PC-3 (cell line): Measurements from ENCODE around the gene SHC4. TPM values are rescaled to one million over a fixed set of nuclear protein-coding genes. Genes with fewer than 3 reads are reported as not detected.
A peak's percentile ranks its signal among the peaks of the same experiment; 100 is the strongest.

Source experiments
- ATAC-seq: fragments of 200-7000 bp; cut with Tn5 transposase; 2 replicates; pipeline ENCODE4 v1.9.1; 2020; ENCODE audit warnings: mild to moderate bottlenecking, moderate library complexity
- BruUV-seq: library from RNA; stranded (reverse); fragments of 400-500 nt; replicated peaks from 2 replicates; lab custom pipeline; 2021; lab: Mats Ljungman, UMichigan
- CTCF ChIA-PET: fragments of 300-600 bp; sonication (Branson Sonifier 250); formaldehyde crosslinking; loops from one replicate; lab custom pipeline; 2022; ENCODE audit warnings: antibody characterized with exemption; lab: Charles Lee
- POLR2A ChIA-PET: fragments of 300-600 bp; sonication (Branson Sonifier 250); formaldehyde crosslinking; loops from one replicate; lab custom pipeline; 2022; ENCODE audit warnings: antibody characterized with exemption; ENCODE audit not compliant: unreplicated experiment; lab: Charles Lee
- DNase-seq: peaks from one replicate; pipeline ENCODE4 v3.0.0-alpha.2; 2015
- H2AFZ ChIP-seq: fragments of 300-600 bp; sonication (generic); 2 replicates; pipeline ENCODE4 v1.6.0; 2016; ENCODE audit warnings: antibody characterized with exemption, low read length
- H3F3A ChIP-seq: fragments of 300-600 bp; sonication (generic); one replicate; pipeline ENCODE4 v1.6.0; 2017; ENCODE audit warnings: antibody characterized with exemption, low read length, control low read depth, mild to moderate bottlenecking; ENCODE audit not compliant: unreplicated experiment
- H3K27ac ChIP-seq: fragments of 300-600 bp; sonication (generic); 2 replicates; pipeline ENCODE4 v1.5.1; 2016; ENCODE audit warnings: mild to moderate bottlenecking, low read length
- H3K27me3 ChIP-seq: fragments of 300-600 bp; sonication (generic); 2 replicates; pipeline ENCODE4 v1.6.1; 2016; ENCODE audit warnings: low read length, mixed read lengths
- H3K36me3 ChIP-seq: fragments of 300-600 bp; sonication (generic); 2 replicates; pipeline ENCODE4 v1.6.1; 2016; ENCODE audit warnings: low read depth, mixed run types, low read length, mixed read lengths
- H3K4me1 ChIP-seq: fragments of 300-600 bp; sonication (generic); 2 replicates; pipeline ENCODE4 v1.5.1; 2016; ENCODE audit warnings: low read length; ENCODE audit not compliant: insufficient read depth
- H3K4me2 ChIP-seq: fragments of 300-600 bp; sonication (generic); 2 replicates; pipeline ENCODE4 v1.6.0; 2016; ENCODE audit warnings: low read length
- H3K4me3 ChIP-seq: fragments of 300-600 bp; sonication (generic); 2 replicates; pipeline ENCODE4 v1.5.1; 2016; ENCODE audit warnings: mild to moderate bottlenecking, low read length, mixed read lengths
- H3K79me2 ChIP-seq: fragments of 300-600 bp; sonication (generic); 2 replicates; pipeline ENCODE4 v1.6.1; 2017; ENCODE audit warnings: low read length, mixed read lengths
- H3K9ac ChIP-seq: fragments of 300-600 bp; sonication (generic); 2 replicates; pipeline ENCODE4 v1.6.0; 2016; ENCODE audit warnings: mild to moderate bottlenecking, low read length
- H3K9me2 ChIP-seq: fragments of 300-600 bp; sonication (generic); replicated peaks from 2 replicates; pipeline ENCODE4 v1.6.1; 2016; ENCODE audit warnings: mixed run types, low read length, mixed read lengths
- H3K9me3 ChIP-seq: fragments of 300-600 bp; sonication (generic); 2 replicates; pipeline ENCODE4 v1.6.1; 2016; ENCODE audit warnings: low read length, mixed read lengths
- H4K20me1 ChIP-seq: fragments of 300-600 bp; sonication (generic); 2 replicates; pipeline ENCODE4 v1.6.1; 2016; ENCODE audit warnings: low read length, mixed read lengths
- CTCF ChIP-seq: fragments of 300-600 bp; sonication (generic); conservative IDR thresholded peaks from 2 replicates; pipeline ENCODE4 v1.5.1; 2017; ENCODE audit warnings: antibody characterized with exemption, low read depth, mild to moderate bottlenecking, low read length
- EZH2 ChIP-seq: fragments of 300-600 bp; sonication (generic); IDR thresholded peaks from one replicate; pipeline ENCODE4 v1.6.1; 2017; ENCODE audit warnings: antibody characterized with exemption, mild to moderate bottlenecking, low read length; ENCODE audit not compliant: unreplicated experiment
- EZH2phosphoT487 ChIP-seq: fragments of 300-600 bp; sonication (generic); IDR thresholded peaks from 2 replicates; pipeline ENCODE4 v1.6.1; 2018; ENCODE audit warnings: mild to moderate bottlenecking, antibody characterized with exemption, low read length, borderline replicate concordance
- intact Hi-C: fragments of 100-400 bp; cut with micrococcal nuclease; formaldehyde crosslinking; loops from 2 replicates; pipeline ENCODE4 v1.9.0; 2023
- total RNA-seq: library from RNA; depleted of rRNA; stranded (reverse); fragments of >200 nt; gene quantifications from 2 replicates; pipeline ENCODE4 v1.2.3, GENCODE V29; 2014

SHC4 gene
- total RNA-seq, 1 experiment from 2014 or later: 2.4 TPM

GRCh38 chr15:48968066-48968465 lies 4.3 kb upstream of the SHC4 start:
- intact Hi-C loops: loop anchor here (10.0 kb wide), 1 partner anchor 1177 kb away; no protein-coding TSS in a partner anchor
- DNase-seq (no peak), ATAC-seq (no peak)
- Histone ChIP-seq H2AFZ (no peak overlapping the region), H3K9ac (no peak overlapping the region), H3K79me2 (no peaks in the 10 kb centered on the region), H3K9me3 (no peaks in the 10 kb centered on the region), H3K27ac (no peak overlapping the region), H3K4me1 (peaks cover 26% of the 10 kb centered on the region), H3K4me2 (no peak overlapping the region), H3K27me3 (no peaks in the 10 kb centered on the region), H3K4me3 (no peak overlapping the region), H3F3A (no peaks in the 10 kb centered on the region), H3K9me2 (no peaks in the 10 kb centered on the region), H4K20me1 (no peaks in the 10 kb centered on the region), H3K36me3 (no peaks in the 10 kb centered on the region)
- ChIA-PET CTCF (no interaction called here), POLR2A (no interaction called here)
- TF ChIP-seq EZH2 (no peak), CTCF (no peak), EZH2phosphoT487 (no peak)
- no TSS peak for BruUV-seq

- Histone ChIP-seq H2AFZ (no peak overlapping the region), H3K27me3 (no peaks in the 10 kb centered on the region), H3K9me3 (no peaks in the 10 kb centered on the region), H3F3A (no peaks in the 10 kb centered on the region), H3K4me3 (no peak overlapping the region), H3K36me3 (no peaks in the 10 kb centered on the region), H3K4me2 (peak overlapping the region; percentile 17; the same call in 1 of the 2 replicates), H3K27ac (peak overlapping the region; percentile 35), H3K9me2 (no peaks in the 10 kb centered on the region), H4K20me1 (no peaks in the 10 kb centered on the region), H3K79me2 (0 out of 2 replicates have a peak, but pooled peaks cover under 1% of the 10 kb centered on the region), H3K4me1 (peaks cover 30% of the 10 kb centered on the region), H3K9ac (no peak overlapping the region)
- no peak for DNase-seq
- CTCF ChIA-PET: no interaction called here
- TF ChIP-seq CTCF (no peak), EZH2phosphoT487 (no peak)
- no peak for ATAC-seq
- intact Hi-C loops: loop anchor here (10.0 kb wide), 1 partner anchor 1177 kb away; no protein-coding TSS in a partner anchor
- BruUV-seq: no TSS peak
- POLR2A ChIA-PET: no interaction called here
Measured at GRCh38 chr15:48967336-48967735, 3.6 kb upstream of the SHC4 start.

GRCh38 chr15:48966595-48967301 lies 3.0 kb upstream of the SHC4 start:
- Histone ChIP-seq H3K9me2 (no peaks in the 10 kb centered on the region), H4K20me1 (no peaks in the 10 kb centered on the region), H3K9ac (no peak overlapping the region), H3K27me3 (no peaks in the 10 kb centered on the region), H3K36me3 (no peaks in the 10 kb centered on the region), H3K79me2 (0 out of 2 replicates have a peak, but pooled peaks cover 5% of the 10 kb centered on the region), H3F3A (no peaks in the 10 kb centered on the region), H3K4me3 (no peak overlapping the region), H3K9me3 (no peaks in the 10 kb centered on the region), H2AFZ (no peak overlapping the region), H3K4me1 (peaks cover 34% of the 10 kb centered on the region), H3K27ac (peak overlapping the region; percentile 35), H3K4me2 (peak overlapping the region; percentile 17; the same call in 1 of the 2 replicates)
- no peak for TF ChIP-seq CTCF
- TF ChIP-seq EZH2: no peak
- no peak for TF ChIP-seq EZH2phosphoT487
- BruUV-seq: no TSS peak
- DNase-seq (peak; percentile 70), ATAC-seq (peak; percentile 49)
- POLR2A ChIA-PET: no interaction called here
- intact Hi-C loops: loop anchor here (1.0 to 10.0 kb wide), 2 partner anchors 104 to 1178 kb away; no protein-coding TSS in a partner anchor
- CTCF ChIA-PET: interaction anchor here (0.5 to 1.4 kb wide), 7 partner anchors 9 to 156 kb away, joined by 3 to 12 read pairs (median 3); partner anchors contain the start of gene CEP152
